Endothelial cell (in vitro differentiated cells): Measurements from ENCODE around the gene ATRNL1. TPM values are rescaled to one million over a fixed set of nuclear protein-coding genes. Genes with fewer than 3 reads are reported as not detected.

Experiments
- DNase-seq: peaks from one replicate; pipeline ENCODE4 v3.0.0; 2021; ENCODE audit warnings: low spot score
- H3K27ac Mint-ChIP-seq: one replicate; pipeline ENCODE4 v1.8.0; 2021; ENCODE audit warnings: mixed read lengths, inconsistent platforms; ENCODE audit not compliant: unreplicated experiment
- H3K27me3 Mint-ChIP-seq: one replicate; pipeline ENCODE4 v1.8.0; 2021; ENCODE audit warnings: mild to moderate bottlenecking, moderate library complexity, mixed read lengths, inconsistent platforms; ENCODE audit not compliant: unreplicated experiment
- H3K36me3 Mint-ChIP-seq: one replicate; pipeline ENCODE4 v1.8.0; 2021; ENCODE audit warnings: mild to moderate bottlenecking, low read depth, mixed read lengths, inconsistent platforms; ENCODE audit not compliant: unreplicated experiment
- H3K4me1 Mint-ChIP-seq: one replicate; pipeline ENCODE4 v1.8.0; 2021; ENCODE audit warnings: mild to moderate bottlenecking, mixed read lengths, inconsistent platforms; ENCODE audit not compliant: unreplicated experiment
- H3K4me3 Mint-ChIP-seq: one replicate; pipeline ENCODE4 v1.8.0; 2021; ENCODE audit warnings: mild to moderate bottlenecking, mixed read lengths, inconsistent platforms; ENCODE audit not compliant: unreplicated experiment
- H3K9me3 Mint-ChIP-seq: one replicate; pipeline ENCODE4 v1.8.0; 2021; ENCODE audit warnings: mixed read lengths, inconsistent platforms; ENCODE audit not compliant: unreplicated experiment
- total RNA-seq: library from RNA; stranded (reverse); fragmentation: NEBNext Ultra II Directional; extraction: Animal tissue kit (Norgen Biotek cat#: 25700); gene quantifications from one replicate; pipeline ENCODE4 v1.2.1, GENCODE V29; 2021; ENCODE audit not compliant: unreplicated experiment
- TF ChIP-seq, protein P1 (sequence below): fragments of 200-600 bp; sonication (generic); IDR thresholded peaks from one replicate; pipeline ENCODE4 v1.5.0; 2021; ENCODE audit warnings: antibody characterized with exemption; ENCODE audit not compliant: unreplicated experiment

The ATRNL1 gene
- total RNA-seq, 1 donor from 2014 or later, result 32.5 TPM

DNA sequence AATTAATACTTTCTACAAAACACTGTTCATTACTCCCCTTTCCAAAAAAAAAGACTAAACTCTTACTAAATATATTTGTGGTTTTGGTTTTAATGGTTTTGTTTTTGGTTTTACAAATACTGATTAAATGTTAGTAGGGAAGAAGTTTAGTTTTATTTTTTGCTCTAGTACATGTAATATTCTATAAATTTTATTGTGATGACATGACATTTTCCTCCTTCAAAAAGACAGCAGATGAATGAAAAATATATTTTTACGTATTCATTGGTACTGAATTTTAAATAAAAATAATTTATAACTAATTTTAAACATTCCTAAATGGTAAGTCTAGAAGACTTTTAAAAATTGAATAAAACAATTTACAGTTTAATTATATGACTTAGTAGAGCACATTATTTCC, 667.0 kb downstream of the ATRNL1 start:
- TF ChIP-seq, protein P1, sequence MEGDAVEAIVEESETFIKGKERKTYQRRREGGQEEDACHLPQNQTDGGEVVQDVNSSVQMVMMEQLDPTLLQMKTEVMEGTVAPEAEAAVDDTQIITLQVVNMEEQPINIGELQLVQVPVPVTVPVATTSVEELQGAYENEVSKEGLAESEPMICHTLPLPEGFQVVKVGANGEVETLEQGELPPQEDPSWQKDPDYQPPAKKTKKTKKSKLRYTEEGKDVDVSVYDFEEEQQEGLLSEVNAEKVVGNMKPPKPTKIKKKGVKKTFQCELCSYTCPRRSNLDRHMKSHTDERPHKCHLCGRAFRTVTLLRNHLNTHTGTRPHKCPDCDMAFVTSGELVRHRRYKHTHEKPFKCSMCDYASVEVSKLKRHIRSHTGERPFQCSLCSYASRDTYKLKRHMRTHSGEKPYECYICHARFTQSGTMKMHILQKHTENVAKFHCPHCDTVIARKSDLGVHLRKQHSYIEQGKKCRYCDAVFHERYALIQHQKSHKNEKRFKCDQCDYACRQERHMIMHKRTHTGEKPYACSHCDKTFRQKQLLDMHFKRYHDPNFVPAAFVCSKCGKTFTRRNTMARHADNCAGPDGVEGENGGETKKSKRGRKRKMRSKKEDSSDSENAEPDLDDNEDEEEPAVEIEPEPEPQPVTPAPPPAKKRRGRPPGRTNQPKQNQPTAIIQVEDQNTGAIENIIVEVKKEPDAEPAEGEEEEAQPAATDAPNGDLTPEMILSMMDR, result no peak
- Mint-ChIP-seq H3K9me3 (no peaks in the 10 kb centered on the region), H3K4me3 (no peak overlapping the region), H3K4me1 (peaks cover under 1% of the 10 kb centered on the region), H3K27ac (no peak overlapping the region), H3K36me3 (no peaks in the 10 kb centered on the region), H3K27me3 (no peaks in the 10 kb centered on the region)
- no peak for DNase-seq

DNA sequence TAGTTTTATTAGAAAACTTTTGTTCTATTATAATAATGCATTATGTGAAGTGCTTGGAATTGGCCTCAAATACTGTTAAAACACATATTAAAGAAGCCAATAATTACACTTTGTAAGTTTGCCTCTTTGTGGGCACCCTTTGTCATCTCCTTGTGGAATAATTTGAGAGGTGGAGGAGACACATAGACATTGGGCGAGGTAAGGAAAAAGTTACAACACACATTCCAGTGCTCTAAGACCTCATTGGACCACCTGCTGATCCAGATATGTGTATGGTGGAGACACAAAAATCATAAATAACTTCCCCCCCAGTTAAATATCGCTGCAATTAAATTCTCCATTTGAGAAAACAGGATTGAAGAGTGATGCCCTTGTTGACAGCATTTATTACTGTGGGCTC, 668.0 kb downstream of the ATRNL1 start:
- no peak overlapping the region for H3K4me3 Mint-ChIP-seq
- DNase-seq, result no peak
- no peaks in the 10 kb centered on the region for H3K27me3 Mint-ChIP-seq
- H3K4me1 Mint-ChIP-seq, result no peaks in the 10 kb centered on the region
- TF ChIP-seq, protein P1, result no peak
- no peaks in the 10 kb centered on the region for H3K9me3 Mint-ChIP-seq
- no peaks in the 10 kb centered on the region for H3K36me3 Mint-ChIP-seq
- no peak overlapping the region for H3K27ac Mint-ChIP-seq

DNA sequence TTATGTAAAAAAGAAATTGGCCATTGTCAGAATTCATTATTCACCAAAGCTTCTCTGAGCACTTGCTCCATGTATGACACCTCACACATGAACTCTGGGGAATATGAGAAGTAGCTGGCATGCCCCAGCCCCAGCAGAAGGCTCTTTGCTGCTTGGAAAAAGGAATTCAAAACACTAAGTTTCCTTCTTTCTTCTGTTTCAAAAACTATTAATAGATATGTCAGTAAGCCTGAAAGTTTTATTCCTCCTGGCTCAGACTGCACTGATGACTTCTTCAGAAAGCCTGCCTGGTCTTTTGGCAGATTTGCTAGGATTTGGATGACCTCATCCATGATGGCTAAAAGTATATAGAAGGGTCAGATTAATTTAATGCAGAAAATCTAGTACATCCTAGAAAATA, 668.9 kb downstream of the ATRNL1 start:
- H3K9me3 Mint-ChIP-seq, result no peaks in the 10 kb centered on the region
- no peak overlapping the region for H3K4me3 Mint-ChIP-seq
- H3K4me1 Mint-ChIP-seq, result no peaks in the 10 kb centered on the region

DNA sequence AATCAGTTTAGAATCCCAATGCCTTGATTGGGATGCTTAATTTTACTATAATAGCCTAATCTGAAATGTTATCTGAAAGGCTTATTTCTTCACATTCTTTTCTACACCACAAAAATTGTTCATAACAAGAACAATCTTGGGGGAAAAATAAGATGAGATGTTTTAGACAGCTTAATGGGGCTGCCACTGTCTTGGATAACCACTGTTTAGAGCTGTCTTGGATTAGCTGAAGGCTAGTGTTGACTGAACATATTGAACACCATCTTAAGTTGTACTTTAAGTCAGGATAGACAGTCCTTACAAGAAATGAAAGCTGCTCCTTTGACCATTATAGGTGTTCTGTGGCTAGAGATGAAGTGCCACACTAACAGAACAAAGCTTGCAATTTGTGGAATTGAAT, 678.6 kb downstream of the ATRNL1 start:
- TF ChIP-seq, protein P1, result no peak
- no peak overlapping the region for H3K4me3 Mint-ChIP-seq
- no peak for DNase-seq
- no peaks in the 10 kb centered on the region for H3K4me1 Mint-ChIP-seq
- H3K9me3 Mint-ChIP-seq, result no peaks in the 10 kb centered on the region
- no peaks in the 10 kb centered on the region for H3K36me3 Mint-ChIP-seq
- H3K27me3 Mint-ChIP-seq, result no peaks in the 10 kb centered on the region
- H3K27ac Mint-ChIP-seq, result no peak overlapping the region

More for the DNA sequence above, 668.9 kb downstream of the ATRNL1 start:
- TF ChIP-seq, protein P1, result no peak
- Mint-ChIP-seq H3K27ac (no peak overlapping the region), H3K27me3 (no peaks in the 10 kb centered on the region), H3K36me3 (no peaks in the 10 kb centered on the region)
- no peak for DNase-seq

DNA sequence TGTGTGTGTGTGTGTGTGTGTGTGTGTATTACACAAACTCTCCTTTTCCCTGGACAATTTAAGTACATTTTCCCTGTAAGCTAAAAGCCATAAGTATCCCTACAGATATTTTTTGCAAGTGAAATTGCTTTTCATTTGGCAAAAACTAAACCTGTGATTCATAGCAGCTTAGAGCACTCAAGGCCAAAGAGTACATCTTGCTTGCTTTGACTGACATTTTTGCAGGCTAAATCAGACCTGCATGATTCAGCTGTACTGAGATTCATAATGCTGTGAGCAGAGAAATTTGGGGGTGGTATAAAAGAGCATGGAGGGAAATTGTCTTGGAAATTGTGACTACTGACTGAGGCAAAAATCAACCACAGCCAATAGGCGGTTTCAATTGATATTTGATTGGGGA, 679.4 kb downstream of the ATRNL1 start:
- Mint-ChIP-seq H3K4me3 (no peak overlapping the region), H3K4me1 (no peaks in the 10 kb centered on the region), H3K36me3 (no peaks in the 10 kb centered on the region), H3K9me3 (no peaks in the 10 kb centered on the region), H3K27me3 (no peaks in the 10 kb centered on the region), H3K27ac (no peak overlapping the region)
- TF ChIP-seq, protein P1, result no peak
- DNase-seq, result no peak
